HG03432 (cell line): Measurements from ENCODE around the gene DAW1.
"Not testable (repeated sequence)": the region's sequence is repeated elsewhere in the genome, so short reads cannot be mapped to it uniquely, and the experiment has no call there.

Source experiments
- ATAC-seq: cut with Tn5 transposase; IDR thresholded peaks from one replicate; pipeline ENCODE4 v1.9.1; 2021; ENCODE audit warnings: mild to moderate bottlenecking, moderate library complexity; ENCODE audit not compliant: unreplicated experiment

The DAW1 gene

GRCh38 chr2:227871375-227871791 is at the start of gene DAW1:
Gene DAW1, plus strand, starts transcription at chr2:227871631. Its CDS starts 59 bp downstream, at chr2:227871690.
- peak; percentile 88 for ATAC-seq

GRCh38 chr2:227822416-227823003 is 48.9 kb upstream of the DAW1 start:
- no peak for ATAC-seq

GRCh38 chr2:227823922-227824321 is 47.5 kb upstream of the DAW1 start:
- no peak for ATAC-seq

- ATAC-seq: no peak
Observed at GRCh38 chr2:227824711-227825110, 46.7 kb upstream of the DAW1 start.

GRCh38 chr2:227826019-227826521 is 45.4 kb upstream of the DAW1 start:
- no peak for ATAC-seq

- ATAC-seq: no peak
Observed at GRCh38 chr2:227826563-227826962, 44.9 kb upstream of the DAW1 start.

GRCh38 chr2:227827143-227827542 is 44.3 kb upstream of the DAW1 start:
- ATAC-seq: no peak

GRCh38 chr2:227828477-227828912 is 42.9 kb upstream of the DAW1 start:
- ATAC-seq: no peak

GRCh38 chr2:227829337-227829736 is 42.1 kb upstream of the DAW1 start:
- ATAC-seq: no peak

- no peak for ATAC-seq
Observed at GRCh38 chr2:227834423-227834822, 37.0 kb upstream of the DAW1 start.

GRCh38 chr2:227834916-227835650 is 36.3 kb upstream of the DAW1 start:
- ATAC-seq: no peak

GRCh38 chr2:227839339-227840129 is 31.9 kb upstream of the DAW1 start:
- not testable (repeated sequence) for ATAC-seq

- peak; percentile 48 for ATAC-seq
Observed at GRCh38 chr2:227846831-227847230, 24.6 kb upstream of the DAW1 start.

- no peak for ATAC-seq
Observed at GRCh38 chr2:227848146-227848545, 23.3 kb upstream of the DAW1 start.

- peak; percentile 80 for ATAC-seq
Observed at GRCh38 chr2:227848586-227848985, 22.8 kb upstream of the DAW1 start.

GRCh38 chr2:227849906-227850305 is 21.5 kb upstream of the DAW1 start:
- no peak for ATAC-seq

- no peak for ATAC-seq
Observed at GRCh38 chr2:227853204-227853629, 18.2 kb upstream of the DAW1 start.

- ATAC-seq: no peak
Observed at GRCh38 chr2:227853765-227854271, 17.6 kb upstream of the DAW1 start.

- no peak for ATAC-seq
Observed at GRCh38 chr2:227855440-227855839, 16.0 kb upstream of the DAW1 start.

GRCh38 chr2:227856697-227857096 is 14.7 kb upstream of the DAW1 start:
- ATAC-seq: no peak

- no peak for ATAC-seq
Observed at GRCh38 chr2:227860221-227860641, 11.2 kb upstream of the DAW1 start.
